Esophagus mucosa (tissue), 1 donor: ENCODE data around the gene LRFN4. TPM values are rescaled to one million over a fixed set of nuclear protein-coding genes. Genes with fewer than 3 reads are reported as not detected.
"Not testable (repeated sequence)": the region's sequence is repeated elsewhere in the genome, so short reads cannot be mapped to it uniquely, and the experiment has no call there.

Experiments
- ATAC-seq: fragments of 200-7000 bp; cut with Tn5 transposase; one replicate; pipeline ENCODE4 v1.9.1; 2020
- total RNA-seq: library from RNA; stranded (reverse); gene quantifications from one replicate; pipeline ENCODE4 v1.2.4, GENCODE V29; 2023
- donor health status: DM: yes; HTN: yes; CAD: no.

Gene LRFN4
- 8.6 TPM for total RNA-seq

DNA sequence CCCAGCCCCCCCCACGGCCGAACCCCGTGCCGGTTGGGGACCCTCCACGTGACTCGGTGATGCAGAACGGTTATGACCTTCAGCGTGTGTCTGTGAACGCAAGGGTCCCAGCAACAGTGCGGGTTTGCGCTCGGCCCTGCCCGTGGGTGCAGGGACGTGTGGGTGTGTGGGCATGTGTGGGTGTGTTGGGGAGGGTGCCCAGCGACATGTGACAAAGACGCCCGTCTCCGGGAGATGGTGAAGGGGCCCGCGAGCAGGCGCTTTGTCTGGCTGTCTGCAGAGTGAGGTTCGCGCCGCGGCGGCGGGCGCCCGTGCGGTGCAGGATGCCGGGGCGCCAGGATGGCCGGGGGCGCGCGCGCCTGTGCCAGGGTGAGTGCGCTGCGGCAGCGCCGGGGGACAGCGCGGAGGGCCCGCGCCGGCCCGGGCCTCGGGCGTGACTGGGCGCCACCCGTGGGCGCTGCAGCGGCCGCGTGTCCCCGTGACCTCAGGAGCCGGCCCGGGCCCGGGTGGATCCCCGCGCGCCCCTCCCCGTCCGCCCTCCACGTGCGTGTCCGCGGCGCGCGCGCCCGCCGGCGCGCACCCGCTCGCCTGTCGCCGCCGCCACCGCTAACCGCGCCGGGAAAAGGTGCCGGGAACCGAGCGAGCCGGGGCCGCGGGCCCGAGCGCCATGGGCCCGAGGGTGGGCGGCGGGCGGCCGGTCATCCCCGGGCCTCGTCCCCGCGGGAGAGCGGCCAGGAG, at the start of gene LRFN4:
TSS of gene LRFN4 (plus strand) at position 569 of the 738 bp plus-strand sequence. CDS start 681 bp downstream, outside the sequence.
- peak; percentile 41 for ATAC-seq

DNA sequence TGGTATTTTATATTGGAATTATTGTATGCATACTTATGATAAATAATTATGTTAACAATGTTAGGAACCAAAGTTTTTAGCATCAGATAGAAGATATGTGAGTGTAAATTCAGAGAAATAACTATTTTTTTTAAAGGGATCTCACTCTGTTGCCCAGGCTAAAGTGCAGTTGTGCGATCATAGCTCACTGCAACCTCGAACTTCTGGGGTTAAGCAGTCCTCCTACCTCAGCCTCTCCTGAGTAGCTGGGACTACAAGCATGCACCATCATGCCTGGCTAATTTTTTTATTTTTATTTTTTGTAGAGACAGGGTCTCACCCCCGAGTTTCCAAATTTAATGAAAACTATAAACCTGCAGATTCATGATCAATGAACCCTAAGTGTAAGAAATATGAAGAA, 47.3 kb upstream of the LRFN4 start:
- no peak for ATAC-seq

DNA sequence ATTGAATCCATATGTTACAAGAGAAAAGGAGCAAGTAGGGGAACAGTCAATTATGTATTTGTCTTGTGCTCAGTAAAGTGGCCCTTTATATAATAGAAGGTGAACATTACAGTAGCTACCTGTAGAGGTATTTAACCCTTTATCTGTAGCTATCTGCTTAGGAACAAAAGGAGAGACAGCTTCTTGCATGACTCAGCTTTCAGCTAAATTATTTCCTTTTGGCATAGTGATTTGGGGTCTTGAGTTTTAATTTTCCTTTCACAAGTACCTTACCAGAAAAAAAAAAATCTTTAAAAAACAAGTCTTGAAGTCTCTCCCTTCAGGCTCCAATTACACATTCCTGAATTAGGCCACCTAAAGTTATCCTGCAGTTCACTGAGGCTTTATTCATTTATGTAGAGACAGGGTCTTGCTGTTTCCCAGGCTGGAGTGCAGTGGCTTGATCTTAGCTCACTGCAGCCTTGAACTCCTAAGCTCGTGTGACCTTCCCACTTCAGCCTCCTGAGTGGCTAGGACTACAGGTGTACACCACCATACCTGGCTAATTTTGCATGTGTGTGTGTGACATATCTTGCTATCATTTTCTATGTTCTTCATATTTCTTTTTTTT, 46.2 kb upstream of the LRFN4 start:
- ATAC-seq: no peak

DNA sequence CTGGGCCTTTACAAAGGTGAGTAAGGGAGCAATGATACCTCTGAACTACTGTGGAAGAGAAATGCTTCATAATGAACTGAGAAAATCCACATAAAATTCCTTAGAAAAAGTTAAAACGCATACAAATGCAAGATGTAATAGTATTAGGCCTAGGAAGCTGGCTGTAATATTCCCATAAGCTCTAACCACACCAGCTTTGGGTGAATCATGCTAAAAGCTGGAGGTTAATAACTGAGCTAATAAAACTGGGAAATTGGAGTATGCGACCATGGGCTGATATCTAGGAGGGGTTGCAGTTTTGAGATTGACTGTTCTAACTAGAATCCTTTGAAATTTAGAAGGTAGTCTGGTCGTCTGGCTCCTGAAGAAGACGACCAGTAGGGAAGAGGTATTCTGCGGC, 42.2 kb upstream of the LRFN4 start:
- no peak for ATAC-seq

DNA sequence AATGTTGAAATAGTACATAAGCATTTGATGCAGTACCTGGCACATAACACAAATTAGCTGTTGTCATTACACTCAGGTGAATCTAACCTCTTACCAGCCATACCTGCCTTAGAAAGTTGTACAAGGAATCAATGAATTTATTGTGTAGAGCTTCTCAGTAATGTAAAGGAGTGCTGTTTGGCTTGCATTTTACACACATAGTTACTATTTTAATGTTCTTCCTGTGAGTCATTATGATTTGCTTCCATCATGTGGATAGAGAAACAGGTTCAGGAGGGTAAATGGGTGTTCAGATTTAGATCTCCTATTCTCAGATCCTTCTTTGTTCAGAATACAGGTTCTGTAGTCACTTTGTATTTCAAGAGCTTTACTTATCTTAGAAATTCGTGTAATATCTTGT, 41.2 kb upstream of the LRFN4 start:
- ATAC-seq: peak; percentile 78

DNA sequence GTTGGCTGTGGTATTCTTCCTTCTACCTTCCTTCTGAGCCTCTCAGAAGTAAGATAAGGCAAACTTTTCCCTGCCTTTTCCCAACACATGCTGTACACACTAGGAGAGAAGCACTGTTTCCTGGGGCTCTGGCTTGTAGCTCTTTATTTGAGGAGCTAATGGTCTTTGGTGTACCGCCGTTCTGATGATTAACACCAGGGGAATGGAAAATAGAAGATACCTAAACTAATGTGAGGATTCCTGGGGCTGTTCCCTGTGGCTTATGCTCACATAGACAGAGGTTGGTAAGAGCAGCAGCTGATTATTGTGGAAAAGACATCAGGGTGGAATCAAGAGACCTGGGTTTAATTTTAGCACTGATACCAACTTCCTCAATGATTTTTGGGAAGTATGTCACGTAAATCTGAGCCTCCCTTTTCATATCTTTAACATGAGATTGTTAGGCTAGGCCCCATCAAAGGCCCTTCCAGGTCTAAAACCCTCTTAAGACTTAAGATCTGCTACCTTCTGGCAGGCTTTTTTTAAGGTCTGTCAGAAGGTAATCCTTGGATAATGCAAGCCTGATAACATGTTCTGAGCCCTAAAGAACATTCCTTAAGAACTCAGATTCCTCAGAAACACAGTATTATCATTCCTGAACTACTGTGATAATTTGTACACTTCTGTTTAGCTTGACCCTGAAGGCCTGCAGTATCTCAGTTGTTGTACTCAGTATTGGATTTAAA, 38.5 kb upstream of the LRFN4 start:
- no peak for ATAC-seq

DNA sequence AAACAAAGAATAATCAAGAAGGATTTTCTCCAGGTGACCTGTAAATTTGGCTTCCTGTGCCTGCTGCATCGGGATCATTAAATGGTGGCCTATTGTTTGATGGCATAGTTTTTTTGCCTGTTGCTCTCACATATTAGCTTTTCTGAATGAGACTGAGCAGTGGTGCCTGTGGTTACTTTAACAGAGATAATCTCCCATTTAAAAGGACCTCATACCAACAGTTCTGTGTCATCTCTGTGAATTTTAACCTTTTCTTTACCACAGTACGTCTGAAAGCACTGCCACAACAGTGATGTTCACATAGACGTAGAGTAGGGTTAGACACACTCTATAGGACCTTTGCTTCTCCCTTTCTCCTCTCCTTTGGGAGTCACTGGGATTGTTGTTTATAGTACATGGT, 36.5 kb upstream of the LRFN4 start:
- no peak for ATAC-seq

DNA sequence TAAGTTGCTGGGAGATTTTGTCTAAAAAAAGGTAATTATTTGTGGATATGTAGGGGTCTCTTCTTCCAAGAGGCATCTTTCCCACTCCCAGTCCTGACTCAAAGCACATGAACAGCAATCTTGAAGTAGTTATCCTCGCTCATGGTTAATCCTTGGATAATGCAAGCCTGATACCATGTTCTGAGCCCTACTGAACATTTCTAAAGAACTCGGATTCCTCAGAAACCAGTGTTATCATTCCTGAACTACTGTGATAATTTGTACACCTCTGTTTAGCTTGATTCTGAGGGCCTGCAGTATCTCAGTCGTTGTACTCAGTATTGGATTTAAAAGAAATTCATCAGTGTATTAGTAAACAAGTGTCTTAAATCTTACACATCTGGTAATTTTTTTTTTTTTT, 36.0 kb upstream of the LRFN4 start:
- no peak for ATAC-seq

DNA sequence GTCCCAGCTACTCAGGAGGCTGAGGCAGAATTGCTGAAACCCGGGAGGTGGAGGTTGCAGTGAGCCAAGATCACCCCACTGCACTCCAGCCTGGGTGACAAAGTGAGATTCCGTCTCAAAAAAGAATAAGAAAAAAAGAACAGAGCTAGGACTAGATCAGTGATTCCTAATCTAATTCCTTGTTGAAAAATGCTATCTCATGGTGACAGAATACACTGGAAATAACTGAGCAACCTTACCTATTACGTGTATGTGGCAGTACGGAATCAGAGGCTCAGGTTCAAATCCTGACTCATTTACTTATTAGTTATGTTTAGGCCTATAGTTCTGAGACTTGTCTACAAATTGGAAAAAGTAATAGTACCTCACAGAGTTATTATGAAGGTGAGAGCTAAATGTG, 33.2 kb upstream of the LRFN4 start:
- no peak for ATAC-seq

DNA sequence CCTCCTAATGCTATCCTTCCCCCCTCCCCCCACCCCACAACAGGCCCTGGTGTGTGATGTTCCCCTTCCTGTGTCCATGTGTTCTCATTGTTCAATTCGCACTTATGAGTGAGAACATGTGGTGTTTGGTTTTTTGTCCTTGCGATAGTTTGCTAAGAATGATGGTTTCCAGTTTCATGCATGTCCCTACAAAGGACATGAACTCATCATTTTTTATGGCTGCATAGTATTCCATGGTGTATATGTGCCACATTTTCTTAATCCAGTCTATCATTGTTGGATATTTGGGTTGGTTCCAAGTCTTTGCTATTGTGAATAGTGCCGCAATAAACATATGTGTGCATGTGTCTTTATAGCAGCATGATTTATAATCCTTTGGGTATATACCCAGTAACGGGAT, 32.3 kb upstream of the LRFN4 start:
- ATAC-seq: not testable (repeated sequence)

DNA sequence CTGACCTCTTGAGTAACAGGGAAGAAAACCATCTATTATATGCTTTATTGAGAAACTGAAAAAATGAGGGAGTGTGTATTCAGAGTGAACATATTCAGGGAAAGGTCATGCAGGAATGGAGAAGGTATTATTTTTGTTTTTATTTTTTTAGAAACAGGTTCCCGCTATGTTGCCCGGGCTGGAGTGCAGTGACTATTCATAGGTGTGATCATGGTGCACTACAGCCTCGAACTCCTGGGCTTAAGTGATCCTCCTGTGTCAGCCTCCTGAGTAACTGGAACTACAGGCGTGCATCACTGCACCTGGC, 22.4 kb upstream of the LRFN4 start:
- no peak for ATAC-seq

DNA sequence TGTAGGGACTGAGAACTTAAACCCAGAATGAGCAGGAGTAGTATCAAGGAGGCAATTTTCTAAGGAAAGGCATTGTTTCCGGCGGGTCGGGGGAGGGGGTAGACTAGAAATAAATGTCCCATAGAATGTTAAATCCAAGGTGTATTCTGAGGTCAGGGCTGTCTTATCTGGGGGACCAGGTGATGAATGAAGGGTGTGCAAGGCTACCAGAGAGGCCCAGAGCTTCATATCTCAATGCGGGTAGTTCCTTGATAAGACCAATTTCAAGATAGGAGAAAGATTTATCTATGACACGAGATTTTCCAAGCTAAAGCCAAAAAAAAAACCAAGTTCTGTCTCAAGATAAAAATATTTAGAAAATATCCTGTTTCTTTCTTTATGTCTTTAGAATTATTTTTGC, 21.9 kb upstream of the LRFN4 start:
- no peak for ATAC-seq

DNA sequence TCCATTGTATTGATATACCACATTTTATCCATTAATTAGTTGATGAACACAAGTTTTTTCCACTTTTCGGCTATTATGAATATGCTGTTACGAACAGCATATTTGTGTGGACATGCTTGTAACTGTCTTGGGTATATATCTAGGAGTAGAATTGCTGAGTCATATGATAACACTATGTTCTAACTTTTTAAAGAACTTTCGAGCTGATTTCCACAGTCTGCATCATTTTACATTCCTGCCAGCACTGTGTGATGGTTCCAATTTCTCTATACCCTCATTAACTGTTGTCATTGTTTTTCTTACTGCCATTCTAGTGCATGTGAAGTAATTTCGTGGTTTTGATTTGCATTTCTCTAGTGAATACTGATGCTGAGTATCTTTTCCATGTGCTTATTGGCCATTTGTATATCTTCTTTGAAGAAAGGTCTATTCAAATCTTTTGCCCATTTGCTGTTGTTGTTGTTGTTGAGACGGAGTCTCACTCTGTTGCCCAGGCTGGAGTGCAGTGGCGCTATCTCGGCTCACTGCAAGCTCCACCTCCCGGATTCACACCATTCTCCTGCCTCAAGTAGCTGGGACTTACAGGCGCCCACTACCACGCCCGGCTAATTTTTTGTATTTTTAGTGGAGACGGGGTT, 21.0 kb upstream of the LRFN4 start:
- no peak for ATAC-seq

DNA sequence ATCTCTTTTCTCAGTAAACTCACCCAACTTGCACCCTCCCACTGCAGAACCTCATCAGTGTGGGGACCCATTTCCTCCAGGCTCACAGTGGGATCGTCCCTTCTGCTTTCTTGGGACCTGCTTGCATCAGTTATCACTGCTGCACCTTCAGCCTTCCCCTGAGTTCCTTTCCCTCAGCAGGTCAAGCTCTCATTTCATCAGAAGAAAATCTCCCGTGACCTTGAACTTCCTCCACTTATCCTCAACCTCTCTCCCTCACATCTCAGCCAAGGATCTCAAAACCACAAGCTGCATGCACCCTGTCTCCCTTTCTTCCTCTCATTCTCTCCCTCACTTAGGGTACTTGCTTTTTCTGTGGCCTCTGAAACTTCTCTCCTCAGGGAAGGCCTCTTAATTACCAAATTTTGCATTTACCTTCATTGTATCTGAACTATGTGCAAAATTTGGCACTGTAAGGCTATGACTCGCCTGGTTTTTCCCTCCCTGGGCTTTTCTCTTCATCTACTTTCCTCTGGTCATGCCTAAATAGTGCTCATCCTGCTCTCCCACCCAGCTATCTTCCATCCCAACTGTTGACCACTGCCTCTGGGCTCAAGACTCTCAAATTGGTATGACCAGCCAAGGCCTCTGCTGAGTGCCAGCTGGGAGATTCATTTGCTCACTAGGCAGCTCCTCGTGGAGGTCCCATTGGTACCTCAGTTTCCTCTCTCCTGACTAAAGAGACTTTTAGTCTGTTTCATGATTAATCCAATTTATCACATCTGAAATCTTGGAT, 16.4 kb upstream of the LRFN4 start:
- no peak for ATAC-seq

DNA sequence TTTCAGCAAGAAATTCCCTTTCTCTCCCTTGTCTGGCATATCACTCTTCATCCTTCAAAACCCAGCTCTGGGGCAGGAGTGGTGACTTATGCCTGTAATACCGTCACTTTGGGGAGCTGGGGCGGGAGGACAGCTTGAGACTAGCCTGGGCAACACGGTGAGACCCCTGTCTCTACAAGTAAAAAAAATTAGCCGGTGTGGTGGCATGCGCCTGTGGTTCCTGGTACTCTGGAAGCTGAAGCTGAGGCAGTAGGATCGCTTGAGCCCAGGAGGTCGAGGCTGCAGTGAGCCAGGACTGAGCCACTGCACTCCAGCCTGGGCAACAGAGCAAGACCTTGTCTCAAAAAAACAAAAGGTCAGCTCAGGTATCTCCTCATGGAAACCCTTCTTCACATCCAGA, 15.0 kb upstream of the LRFN4 start:
- no peak for ATAC-seq

DNA sequence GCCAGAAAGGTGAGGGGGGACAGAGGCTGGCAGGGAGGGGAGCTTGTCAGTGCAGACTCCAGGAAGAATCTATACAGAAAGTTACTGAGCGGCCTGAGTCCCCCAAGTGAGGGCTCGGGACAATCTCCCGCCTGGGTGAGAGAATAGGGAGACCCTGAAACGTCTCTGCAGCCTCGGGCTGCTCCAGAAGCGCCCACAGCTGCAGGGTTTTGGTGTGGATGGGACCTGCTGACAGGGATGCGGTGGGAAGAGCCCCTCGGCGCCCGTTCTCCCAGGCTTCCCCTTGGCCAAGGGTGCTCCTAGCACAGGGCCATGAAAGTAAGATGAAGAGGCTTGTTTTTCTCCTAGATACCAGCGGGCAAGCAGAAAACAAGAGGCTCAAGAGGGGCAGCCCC, 14.4 kb upstream of the LRFN4 start:
- ATAC-seq: peak; percentile 0

DNA sequence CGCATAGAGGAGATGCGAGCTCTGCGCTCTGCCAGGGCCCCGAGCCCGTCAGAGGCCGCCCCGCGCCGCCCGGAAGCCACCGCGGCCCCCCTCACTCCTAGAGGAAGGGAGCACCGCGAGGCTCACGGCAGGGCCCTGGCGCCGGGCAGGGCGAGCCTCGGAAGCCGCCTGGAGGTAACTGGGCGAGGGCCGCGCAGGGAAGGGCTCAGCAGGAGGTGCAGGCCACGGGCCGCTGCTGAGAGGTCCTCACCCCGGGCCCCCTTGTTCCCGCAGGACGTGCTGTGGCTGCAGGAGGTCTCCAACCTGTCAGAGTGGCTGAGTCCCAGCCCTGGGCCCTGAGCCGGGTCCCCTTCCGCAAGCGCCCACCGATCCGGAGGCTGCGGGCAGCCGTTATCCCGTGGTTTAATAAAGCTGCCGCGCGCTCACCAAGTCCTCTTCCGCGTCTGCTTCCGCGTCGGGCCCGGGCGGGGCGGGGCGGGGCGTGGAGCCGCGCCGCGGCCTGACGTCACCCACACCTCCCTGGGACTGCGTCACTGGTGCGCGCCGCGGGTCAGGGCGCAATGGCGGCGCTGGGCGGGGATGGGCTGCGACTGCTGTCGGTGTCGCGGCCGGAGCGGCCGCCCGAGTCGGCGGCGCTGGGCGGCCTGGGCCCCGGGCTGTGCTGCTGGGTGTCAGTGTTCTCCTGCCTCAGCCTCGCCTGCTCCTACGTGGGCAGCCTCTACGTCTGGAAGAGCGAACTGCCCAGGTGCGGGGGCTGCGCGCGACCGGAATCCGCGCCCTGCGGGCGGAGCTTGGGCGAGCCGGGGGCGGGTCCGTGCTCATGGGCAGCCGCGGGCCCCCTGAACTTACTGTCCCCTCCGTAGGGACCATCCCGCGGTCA, 13.7 kb upstream of the LRFN4 start, which contains the start of gene RCE1:
TSS of gene RCE1 (plus strand) at position 546 of the 880 bp plus-strand sequence. CDS start at position 561, 15 bp downstream.
- ATAC-seq: peak; percentile 92

DNA sequence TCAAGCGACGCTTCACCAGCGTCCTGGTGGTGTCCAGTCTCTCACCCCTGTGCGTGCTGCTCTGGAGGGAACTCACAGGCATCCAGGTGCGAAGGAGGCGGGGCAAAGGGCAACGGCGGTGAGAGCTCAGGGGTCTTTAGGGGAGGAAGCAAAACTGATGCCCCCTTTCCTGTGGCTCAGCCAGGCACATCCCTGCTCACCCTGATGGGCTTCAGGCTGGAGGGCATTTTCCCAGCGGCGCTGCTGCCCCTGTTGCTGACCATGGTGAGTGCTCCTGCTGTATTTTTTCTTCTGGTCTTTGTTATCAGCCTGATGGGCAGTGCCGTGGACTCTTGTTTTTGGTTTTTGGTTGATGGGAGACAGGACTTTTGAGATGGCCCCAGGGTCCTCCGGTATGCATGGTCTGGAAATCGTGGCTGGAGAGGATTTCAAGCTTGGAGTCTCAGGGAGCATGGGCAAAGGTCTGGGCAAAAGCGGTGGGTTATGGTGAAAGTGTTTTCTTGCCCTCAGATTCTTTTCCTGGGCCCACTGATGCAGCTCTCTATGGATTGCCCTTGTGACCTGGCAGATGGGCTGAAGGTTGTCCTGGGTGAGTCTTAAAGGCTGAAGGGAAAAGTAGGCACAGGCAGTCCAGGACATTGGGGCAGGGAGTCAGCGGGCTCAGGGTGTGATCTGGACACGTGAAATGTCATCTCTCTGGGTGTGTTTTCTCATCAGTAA, 12.9 kb upstream of the LRFN4 start:
- no peak for ATAC-seq

DNA sequence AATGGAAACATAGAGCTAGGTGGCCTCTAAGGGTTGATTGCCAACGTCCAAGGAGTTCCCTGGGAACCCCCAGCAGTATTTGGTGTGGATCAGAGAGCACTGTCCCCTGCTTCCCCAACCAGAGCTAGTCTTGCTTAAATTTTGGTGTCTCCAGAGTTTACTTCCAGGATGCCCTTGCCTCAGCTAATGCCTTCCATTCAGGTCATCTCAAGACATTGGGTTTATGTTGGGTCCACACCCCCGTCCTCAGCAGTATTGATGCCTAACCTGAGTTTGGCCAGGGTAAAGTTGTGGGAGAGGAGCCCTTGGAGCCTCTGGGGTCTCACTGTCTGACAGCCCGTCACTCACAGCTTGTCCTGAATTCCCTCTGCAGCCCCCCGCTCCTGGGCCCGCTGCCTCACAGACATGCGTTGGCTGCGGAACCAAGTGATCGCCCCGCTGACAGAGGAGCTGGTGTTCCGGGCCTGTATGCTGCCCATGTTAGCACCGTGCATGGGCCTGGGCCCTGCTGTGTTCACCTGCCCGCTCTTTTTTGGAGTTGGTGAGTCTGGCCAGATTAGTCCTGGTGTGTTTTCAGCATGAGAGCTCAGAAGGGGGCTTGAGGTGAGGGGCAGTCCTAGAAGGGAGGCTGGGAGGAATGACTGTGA, 12.2 kb upstream of the LRFN4 start:
- no peak for ATAC-seq

DNA sequence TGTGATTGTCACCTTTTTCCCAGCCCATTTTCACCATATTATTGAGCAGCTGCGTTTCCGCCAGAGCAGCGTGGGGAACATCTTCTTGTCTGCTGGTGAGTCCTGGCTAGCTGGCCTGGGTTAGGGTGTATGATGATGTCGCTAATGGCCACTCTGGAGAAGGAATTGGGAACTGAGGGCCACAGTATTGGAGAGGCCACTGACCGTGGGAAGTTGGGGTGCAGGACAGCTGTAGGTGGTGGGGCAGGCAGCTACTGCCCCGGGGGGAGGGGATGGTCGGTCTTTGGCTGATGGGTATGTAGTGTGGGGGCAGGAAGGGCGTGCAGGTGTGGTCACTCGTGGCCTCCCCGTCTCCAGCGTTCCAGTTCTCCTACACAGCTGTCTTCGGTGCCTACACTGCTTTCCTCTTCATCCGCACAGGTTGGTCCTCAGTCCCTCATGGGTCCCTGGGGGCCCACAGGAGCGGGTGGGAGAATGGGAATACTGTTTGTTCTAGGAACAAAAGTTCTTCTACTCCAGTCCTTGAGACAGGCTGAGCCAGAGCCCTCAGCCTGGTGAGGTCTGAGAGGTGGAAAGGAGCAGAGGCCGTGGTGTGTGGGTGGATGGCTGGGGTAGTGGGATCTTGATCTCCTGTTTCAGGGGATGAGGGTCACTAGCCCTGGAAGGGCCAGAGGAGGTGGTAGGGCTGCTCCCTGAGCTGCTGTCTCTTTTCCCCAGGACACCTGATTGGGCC, 11.6 kb upstream of the LRFN4 start:
- no peak for ATAC-seq
